GM12891 (cell line): ENCODE measurements around the gene WDR72.
"Not testable (repeated sequence)": the region's sequence is repeated elsewhere in the genome, so short reads cannot be mapped to it uniquely, and the experiment has no call there.

Experiments
- DNase-seq: peaks from one replicate; pipeline ENCODE4 v3.0.0; 2011; ENCODE audit warnings: low spot score; ENCODE audit not compliant: insufficient read length
- FAIRE-seq: peaks from 2 replicates; lab custom pipeline; 2011; peaks lifted over from hg19 to GRCh38; lab: Jason Lieb, UNC
- PAX5 ChIP-seq: IDR thresholded peaks from 2 replicates; pipeline ENCODE4 v1.6.1; 2011; ENCODE audit warnings: low read length, moderate library complexity, mild to moderate bottlenecking; ENCODE audit not compliant: insufficient read depth, severe bottlenecking
- POLR2A ChIP-seq: IDR thresholded peaks from 2 replicates; pipeline ENCODE4 v1.6.1; 2011; ENCODE audit warnings: low read depth, low read length, control low read depth
- POLR2AphosphoS5 ChIP-seq: IDR thresholded peaks from 2 replicates; pipeline ENCODE4 v1.6.1; 2011; ENCODE audit warnings: low read depth, low read length, control low read depth
- POU2F2 ChIP-seq: IDR thresholded peaks from 2 replicates; pipeline ENCODE4 v1.6.1; 2011; ENCODE audit warnings: low read depth, mild to moderate bottlenecking, control low read depth, low read length, moderate library complexity
- SPI1 ChIP-seq: IDR thresholded peaks from 2 replicates; pipeline ENCODE4 v1.6.1; 2011; ENCODE audit warnings: low read depth, low read length, control low read depth
- TAF1 ChIP-seq: IDR thresholded peaks from 2 replicates; pipeline ENCODE4 v1.6.1; 2011; ENCODE audit warnings: low read depth, low read length, control low read depth

WDR72 gene

DNA sequence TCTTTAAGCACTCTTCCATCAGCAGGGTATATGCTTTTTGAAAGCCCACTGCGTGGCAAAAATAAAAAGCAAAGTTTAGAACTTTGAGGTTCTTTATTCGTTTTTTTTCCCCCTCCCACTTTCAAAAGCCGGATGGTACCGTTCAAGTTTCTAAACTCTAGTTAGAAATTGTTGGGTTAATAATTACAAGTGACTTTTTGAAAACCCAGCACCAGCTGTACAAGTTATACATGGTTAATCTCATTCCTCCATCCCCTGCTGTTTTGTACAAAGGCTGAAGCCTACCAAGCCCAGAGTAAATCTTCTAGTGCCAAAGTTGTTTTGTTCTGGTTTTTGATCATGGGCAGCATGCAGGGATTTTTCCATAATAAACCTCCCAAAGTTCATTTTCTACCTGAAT, 48.6 kb downstream of the WDR72 start:
- no peak for DNase-seq
- TF ChIP-seq POLR2A = no peak
- no peak for TF ChIP-seq TAF1
- TF ChIP-seq POLR2AphosphoS5 = no peak
- no peak for TF ChIP-seq POU2F2
- TF ChIP-seq SPI1 = no peak
- no peak for TF ChIP-seq PAX5
- no peak for FAIRE-seq

GRCh38 chr15:53709821-53710220, 49.6 kb downstream of the WDR72 start:
- no peak for FAIRE-seq
- no peak for TF ChIP-seq PAX5
- no peak for TF ChIP-seq POLR2AphosphoS5
- TF ChIP-seq POU2F2 = no peak
- TF ChIP-seq POLR2A = no peak
- no peak for TF ChIP-seq SPI1
- TF ChIP-seq TAF1 = no peak
- DNase-seq = no peak

- TF ChIP-seq POLR2A (no peak), TAF1 (no peak), POLR2AphosphoS5 (no peak), POU2F2 (no peak), SPI1 (no peak), PAX5 (no peak)
- FAIRE-seq (no peak), DNase-seq (no peak)
These were observed 64.1 kb downstream of the WDR72 start for GRCh38 chr15:53695365-53695764.

GRCh38 chr15:53694476-53694874, 65.0 kb downstream of the WDR72 start:
- no peak for TF ChIP-seq PAX5
- no peak for TF ChIP-seq POLR2AphosphoS5
- no peak for TF ChIP-seq POU2F2
- no peak for TF ChIP-seq TAF1
- no peak for FAIRE-seq

DNA sequence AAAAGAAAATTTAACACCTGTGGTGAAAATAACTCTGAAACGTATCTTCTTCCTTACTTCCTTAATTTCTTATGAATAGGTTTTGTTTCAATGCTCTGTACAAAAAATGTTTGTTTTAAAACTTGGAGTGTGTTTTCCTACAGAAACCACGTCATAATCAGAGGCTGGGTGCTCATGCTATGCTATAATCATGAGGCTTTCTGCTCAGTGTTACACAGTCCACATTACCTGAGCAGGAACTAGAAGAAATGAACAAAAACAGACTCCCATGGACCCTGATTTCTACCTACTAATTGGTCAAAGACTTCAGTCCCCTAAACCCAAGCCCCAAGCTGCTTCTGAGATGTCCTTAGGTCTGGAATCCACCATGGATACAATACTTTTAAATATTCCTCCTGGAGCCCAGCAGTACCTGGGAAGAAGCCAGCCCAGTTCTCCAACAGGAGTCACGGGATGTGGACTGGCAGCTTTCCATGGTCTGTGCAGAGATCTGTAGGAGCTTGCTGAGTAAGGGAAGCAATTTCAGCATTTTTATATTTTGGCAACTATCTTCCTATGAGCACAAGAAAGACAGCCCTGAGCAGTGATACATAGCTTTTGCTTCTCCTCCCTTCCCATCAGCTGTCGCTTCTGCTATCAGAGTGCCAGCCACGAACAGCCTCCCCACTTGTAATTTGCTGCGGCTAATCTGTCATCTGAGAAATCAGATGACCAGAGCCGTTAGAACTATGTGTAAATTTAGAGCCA, 65.6 kb downstream of the WDR72 start:
- FAIRE-seq = no peak
- DNase-seq = no peak
- no peak for TF ChIP-seq POLR2A
- TF ChIP-seq POLR2AphosphoS5 = no peak
- no peak for TF ChIP-seq TAF1
- TF ChIP-seq POU2F2 = no peak
- no peak for TF ChIP-seq PAX5
- TF ChIP-seq SPI1 = no peak

More at GRCh38 chr15:53694476-53694874, 65.0 kb downstream of the WDR72 start:
- no peak for DNase-seq

DNA sequence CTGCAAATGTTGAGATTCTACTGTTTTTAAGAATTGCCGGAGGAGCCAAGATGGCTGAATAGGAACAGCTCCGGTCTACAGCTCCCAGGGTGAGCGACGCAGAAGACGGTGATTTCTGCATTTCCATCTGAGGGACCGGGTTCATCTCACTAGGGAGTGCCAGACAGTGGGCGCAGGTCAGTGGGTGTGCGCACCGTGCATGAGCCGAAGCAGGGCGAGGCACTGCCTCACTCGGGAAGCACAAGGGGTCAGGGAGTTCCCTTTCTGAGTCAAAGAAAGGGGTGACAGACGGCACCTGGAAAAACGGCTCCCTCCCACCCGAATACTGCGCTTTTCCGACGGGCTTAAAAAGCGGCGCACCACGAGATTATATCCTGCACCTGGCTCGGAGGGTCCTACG, 75.3 kb downstream of the WDR72 start:
- not testable (repeated sequence) for FAIRE-seq, DNase-seq

GRCh38 chr15:53681056-53681455, 78.4 kb downstream of the WDR72 start:
- TF ChIP-seq POLR2A = no peak
- no peak for TF ChIP-seq TAF1
- no peak for TF ChIP-seq POLR2AphosphoS5
- TF ChIP-seq PAX5 = no peak
- no peak for TF ChIP-seq SPI1
- TF ChIP-seq POU2F2 = no peak
- DNase-seq (no peak), FAIRE-seq (no peak)

- DNase-seq (no peak), FAIRE-seq (no peak)
- TF ChIP-seq POU2F2 = no peak
- no peak for TF ChIP-seq POLR2AphosphoS5
- no peak for TF ChIP-seq PAX5
- no peak for TF ChIP-seq SPI1
- TF ChIP-seq TAF1 = no peak
- TF ChIP-seq POLR2A = no peak
These were observed 83.6 kb downstream of the WDR72 start for GRCh38 chr15:53675832-53676231.

DNA sequence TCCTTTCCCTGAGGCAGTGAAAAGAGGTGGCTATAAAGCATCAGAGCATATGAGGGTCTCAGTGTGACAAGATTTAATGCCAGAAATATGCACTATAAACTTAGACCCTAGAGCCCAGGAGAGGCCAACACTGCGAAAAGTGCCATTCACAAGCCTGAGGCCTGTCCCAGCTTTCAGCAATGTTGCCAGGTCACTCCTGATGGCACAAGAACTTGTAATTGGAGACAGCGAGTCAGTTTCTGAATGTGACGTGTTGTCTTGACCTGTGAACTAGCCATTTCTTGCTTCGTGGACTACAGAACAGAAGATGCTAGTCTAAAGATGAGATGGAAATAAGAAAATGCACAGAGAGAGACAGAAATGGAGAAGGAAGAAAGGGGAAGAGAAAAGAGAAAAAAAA, 87.9 kb downstream of the WDR72 start:
- no peak for TF ChIP-seq TAF1
- TF ChIP-seq PAX5 = no peak
- no peak for TF ChIP-seq POLR2A
- no peak for TF ChIP-seq SPI1
- no peak for TF ChIP-seq POU2F2
- no peak for TF ChIP-seq POLR2AphosphoS5
- DNase-seq = no peak
- FAIRE-seq = no peak

DNA sequence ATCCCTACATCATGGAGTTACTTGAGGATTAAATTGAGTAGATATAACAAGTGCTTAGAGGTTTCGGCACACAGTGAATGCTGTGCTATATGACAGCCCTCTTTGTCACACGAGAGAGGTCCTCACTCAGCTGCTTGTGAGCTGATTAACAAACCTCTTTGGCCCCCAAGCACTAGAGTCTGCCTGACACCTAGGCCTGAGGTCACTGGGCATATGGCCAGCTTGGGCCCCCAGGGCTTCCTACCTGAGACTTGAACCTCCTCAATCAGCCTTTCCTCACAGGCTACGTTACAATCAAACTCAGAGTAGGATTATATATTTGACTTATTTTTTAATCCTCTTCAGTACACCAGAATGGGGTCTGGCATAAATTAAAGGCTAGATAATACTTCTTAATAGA, 88.8 kb downstream of the WDR72 start:
- TF ChIP-seq SPI1 (no peak), PAX5 (no peak), TAF1 (no peak), POLR2AphosphoS5 (no peak), POU2F2 (no peak), POLR2A (no peak)
- FAIRE-seq (no peak), DNase-seq (no peak)

- DNase-seq (no peak), FAIRE-seq (no peak)
- TF ChIP-seq POLR2AphosphoS5 (no peak), SPI1 (no peak), POU2F2 (no peak), POLR2A (no peak), PAX5 (no peak), TAF1 (no peak)
These were observed 93.5 kb downstream of the WDR72 start for GRCh38 chr15:53665930-53666329.
